GM12864 (cell line): ENCODE results near the gene SERPINB1.
"Not testable (repeated sequence)": the region's sequence is repeated elsewhere in the genome, so short reads cannot be mapped to it uniquely, and the experiment has no call there.

Experiments
- DNase-seq: peaks from one replicate; pipeline ENCODE4 v3.0.0-alpha.2; 2011; ENCODE audit warnings: low read depth
- H3K4me3 ChIP-seq: 2 replicates; pipeline ENCODE4 v1.5.1; 2011; ENCODE audit warnings: mild to moderate bottlenecking, low read depth, low read length, control low read depth
- TF ChIP-seq, protein P1 (sequence below): IDR thresholded peaks from 2 replicates; pipeline ENCODE4 v1.5.1; 2011; ENCODE audit warnings: low read depth, mild to moderate bottlenecking, moderate library complexity, low read length, control low read depth, inconsistent platforms; ENCODE audit errors: missing control alignments

Gene SERPINB1

DNA sequence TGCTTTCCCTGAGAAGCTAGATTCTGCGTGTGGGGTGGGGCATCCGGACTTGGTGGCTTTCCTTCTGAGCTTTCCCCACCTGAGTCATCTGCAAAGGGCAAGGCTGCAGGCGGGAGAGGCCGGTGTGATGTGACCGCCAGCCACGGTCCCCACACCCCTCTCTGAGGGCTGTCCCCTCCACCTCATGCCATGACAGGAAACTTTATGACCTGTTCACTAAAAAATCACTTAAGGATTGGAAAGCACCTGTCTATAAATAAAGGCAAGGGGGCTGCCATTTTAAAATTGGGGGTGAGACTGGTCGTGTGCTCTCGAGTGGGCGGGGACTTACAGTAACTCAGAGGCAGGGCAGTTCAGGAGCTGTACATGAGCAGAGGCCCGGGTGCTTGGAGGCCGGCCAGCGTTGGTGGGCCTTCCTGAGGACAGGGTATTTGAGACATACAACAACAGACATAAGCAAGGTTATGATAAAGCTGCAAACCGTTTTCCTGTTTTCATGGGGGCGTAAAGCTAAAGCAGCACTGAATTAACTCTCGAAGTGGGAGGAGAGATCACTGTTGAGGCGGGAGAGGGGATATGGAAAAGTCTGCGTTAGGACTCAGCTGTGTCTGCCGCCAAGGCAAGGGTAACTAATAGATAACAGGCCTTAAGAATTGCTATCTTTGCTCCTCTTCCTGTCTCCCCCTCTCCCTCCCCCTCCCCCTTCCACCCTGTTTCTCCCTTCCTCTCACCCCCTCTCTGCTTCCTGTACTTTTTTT, 16.1 kb upstream of the SERPINB1 start:
- peak overlapping the region; percentile 45 for H3K4me3 ChIP-seq
- DNase-seq, result peak; percentile 81
- TF ChIP-seq, protein P1, sequence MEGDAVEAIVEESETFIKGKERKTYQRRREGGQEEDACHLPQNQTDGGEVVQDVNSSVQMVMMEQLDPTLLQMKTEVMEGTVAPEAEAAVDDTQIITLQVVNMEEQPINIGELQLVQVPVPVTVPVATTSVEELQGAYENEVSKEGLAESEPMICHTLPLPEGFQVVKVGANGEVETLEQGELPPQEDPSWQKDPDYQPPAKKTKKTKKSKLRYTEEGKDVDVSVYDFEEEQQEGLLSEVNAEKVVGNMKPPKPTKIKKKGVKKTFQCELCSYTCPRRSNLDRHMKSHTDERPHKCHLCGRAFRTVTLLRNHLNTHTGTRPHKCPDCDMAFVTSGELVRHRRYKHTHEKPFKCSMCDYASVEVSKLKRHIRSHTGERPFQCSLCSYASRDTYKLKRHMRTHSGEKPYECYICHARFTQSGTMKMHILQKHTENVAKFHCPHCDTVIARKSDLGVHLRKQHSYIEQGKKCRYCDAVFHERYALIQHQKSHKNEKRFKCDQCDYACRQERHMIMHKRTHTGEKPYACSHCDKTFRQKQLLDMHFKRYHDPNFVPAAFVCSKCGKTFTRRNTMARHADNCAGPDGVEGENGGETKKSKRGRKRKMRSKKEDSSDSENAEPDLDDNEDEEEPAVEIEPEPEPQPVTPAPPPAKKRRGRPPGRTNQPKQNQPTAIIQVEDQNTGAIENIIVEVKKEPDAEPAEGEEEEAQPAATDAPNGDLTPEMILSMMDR, result no peak

DNA sequence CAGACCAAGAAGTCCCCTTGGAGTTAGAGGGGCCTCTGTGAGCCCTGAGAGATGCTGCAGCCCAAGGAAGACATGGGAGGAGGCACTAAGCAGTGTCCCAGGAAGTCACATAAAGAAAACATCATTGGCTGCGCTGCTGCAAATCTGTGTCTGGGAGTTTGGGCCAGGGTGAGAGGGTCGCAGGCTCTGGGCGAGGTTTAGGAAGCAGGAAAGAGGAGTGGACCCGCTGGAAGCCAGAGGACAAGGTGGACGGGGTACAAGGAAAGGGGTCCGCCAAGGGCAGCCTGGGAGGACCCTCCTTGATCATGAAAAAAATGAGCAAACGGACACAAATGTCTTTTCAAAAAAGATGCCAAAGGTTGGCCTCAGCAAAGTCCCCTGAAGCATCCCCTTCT, 15.5 kb upstream of the SERPINB1 start:
- TF ChIP-seq, protein P1, result no peak
- H3K4me3 ChIP-seq, result peak overlapping the region; percentile 18

DNA sequence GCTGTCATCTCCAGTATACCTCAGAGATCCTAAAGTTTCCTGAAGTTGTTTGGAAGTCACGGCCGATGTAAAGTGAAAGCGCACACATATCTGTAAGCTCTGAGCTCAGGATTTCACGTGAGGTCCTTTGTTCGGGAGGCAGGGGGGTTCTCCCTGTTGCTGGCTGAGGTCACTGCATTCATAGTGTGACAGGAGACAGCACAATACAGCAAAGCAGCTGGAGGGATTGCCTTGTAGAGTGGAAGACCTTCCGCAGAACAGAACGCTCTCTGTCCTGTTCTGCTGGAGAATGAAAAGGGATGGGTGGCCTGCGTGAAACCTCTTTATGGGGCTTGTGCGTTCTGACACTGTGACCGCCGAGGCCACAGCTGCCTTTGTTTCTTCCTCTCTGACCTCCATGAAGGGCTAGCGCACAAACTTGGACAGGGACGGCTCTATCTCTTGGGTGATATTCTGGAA, 13.4 kb upstream of the SERPINB1 start:
- no peak overlapping the region; the same call in 1 of the 2 replicates for H3K4me3 ChIP-seq
- TF ChIP-seq, protein P1, result no peak
- no peak for DNase-seq

More for the DNA sequence above, 15.5 kb upstream of the SERPINB1 start:
- no peak for DNase-seq

DNA sequence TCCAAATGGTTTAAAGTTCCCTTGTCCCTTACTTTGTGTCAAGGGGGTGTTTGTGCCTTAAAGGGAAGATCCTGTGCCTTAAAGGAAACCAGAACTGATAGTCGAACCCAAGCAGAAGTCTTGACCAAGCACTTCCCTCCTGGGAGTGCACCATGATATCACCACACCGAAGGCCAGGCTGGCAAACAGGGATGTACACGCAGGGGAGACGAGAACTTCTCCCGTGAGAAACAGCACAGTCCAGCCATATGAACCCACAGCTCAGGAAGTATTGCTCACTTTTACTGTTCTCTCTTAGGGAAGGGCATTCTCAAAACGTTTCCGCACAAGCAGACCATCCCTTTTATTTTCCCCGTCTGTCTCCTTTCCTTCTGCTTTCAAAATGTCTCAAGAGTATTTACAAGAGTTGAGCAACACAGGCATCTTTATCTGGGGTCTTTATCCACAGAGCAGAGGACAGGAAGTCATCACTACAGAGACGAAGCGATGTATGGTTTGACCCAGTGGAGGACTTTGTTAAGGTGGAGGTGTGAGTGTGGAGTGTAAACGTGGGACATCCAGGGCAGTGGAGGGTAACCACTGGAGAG, 12.8 kb upstream of the SERPINB1 start:
- DNase-seq, result no peak
- H3K4me3 ChIP-seq, result peak overlapping the region; percentile 13; the same call in 1 of the 2 replicates
- TF ChIP-seq, protein P1, result no peak

DNA sequence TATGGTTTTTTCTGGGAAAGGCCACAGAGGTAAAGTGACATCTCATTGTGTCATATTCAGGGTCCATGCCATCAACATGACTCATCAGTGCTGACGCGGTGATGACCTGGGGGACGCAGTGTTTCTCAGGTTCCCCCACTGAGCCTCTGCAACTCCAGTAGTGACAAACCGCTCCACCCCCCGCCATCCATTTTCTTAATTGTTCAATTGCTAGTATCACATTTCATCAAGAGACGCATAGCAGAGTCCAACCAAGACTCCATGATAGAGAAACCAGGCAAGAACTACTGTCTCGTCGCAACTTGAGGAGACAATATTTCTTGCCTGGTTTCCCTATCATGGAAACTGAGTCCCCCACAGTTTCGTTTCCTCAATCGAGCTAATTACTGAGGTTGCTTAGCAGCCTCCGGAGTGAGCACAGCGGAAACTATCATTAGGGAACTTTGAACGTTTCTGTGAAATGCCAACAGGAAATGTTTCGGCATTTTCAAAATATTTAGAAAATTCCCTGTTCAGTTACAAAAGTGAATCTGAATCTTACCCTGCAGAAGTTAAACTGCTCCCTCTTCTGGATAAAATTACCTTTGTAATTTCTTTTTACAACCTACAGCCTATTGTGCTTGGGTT, 12.2 kb upstream of the SERPINB1 start:
- TF ChIP-seq, protein P1, result no peak
- H3K4me3 ChIP-seq, result peak overlapping the region; percentile 13; the same call in 1 of the 2 replicates

DNA sequence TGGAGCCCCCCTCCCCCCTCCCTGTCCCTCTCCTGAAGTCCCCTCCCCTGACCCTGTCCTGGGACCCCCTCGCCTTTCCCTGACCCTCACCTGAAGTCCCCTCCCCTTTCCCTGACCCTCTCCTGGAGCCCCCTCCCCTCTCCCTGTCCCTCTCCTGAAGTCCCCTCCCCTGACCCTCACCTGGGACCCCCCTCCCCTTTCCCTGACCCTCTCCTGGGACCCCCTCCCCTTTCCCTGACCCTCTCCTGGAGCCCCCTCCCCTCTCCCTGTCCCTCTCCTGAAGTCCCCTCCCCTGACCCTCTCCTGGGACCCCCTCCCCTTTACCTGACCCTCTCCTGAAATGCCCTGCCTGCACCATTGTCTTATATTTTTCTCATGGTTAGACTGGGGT, 11.7 kb upstream of the SERPINB1 start:
- H3K4me3 ChIP-seq, DNase-seq: not testable (repeated sequence)

More for the DNA sequence above, 12.2 kb upstream of the SERPINB1 start:
- DNase-seq, result no peak

DNA sequence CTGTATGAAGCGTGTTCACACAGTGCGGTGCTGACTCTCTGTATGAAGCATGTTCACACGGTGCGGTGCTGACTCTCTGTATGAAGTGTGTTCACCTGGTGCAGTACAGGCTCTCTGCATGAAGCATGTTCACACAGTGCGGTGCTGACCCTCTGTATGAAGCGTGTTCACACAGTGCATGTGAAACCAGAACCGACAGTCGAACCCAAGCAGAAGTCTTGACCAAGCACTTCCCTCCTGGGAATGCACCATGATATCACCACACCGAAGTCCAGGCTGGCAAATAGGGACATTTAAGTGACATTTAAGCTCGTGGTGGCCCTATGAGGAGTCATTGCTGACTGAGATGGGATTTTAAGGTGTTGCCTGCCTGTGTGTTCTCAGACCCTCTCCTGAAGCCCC, 11.3 kb upstream of the SERPINB1 start:
- DNase-seq, result no peak
- no peak overlapping the region for H3K4me3 ChIP-seq
- TF ChIP-seq, protein P1, result no peak
